Astrocyte (in vitro differentiated cells and primary cell): Measurements from ENCODE around the gene ACTRT2.

Source experiments
- CTCF ChIP-seq: IDR thresholded peaks from 2 replicates; pipeline ENCODE4 v1.5.1; 2011; ENCODE audit warnings: low read depth, mild to moderate bottlenecking, inconsistent platforms, low read length, moderate library complexity; ENCODE audit not compliant: insufficient read depth
- EZH2 ChIP-seq: IDR thresholded peaks from 2 replicates; pipeline ENCODE4 v1.6.1; 2012; ENCODE audit warnings: mild to moderate bottlenecking, low read length, inconsistent platforms; ENCODE audit not compliant: insufficient read depth

GRCh38 chr1:3053986-3054385 lies 32.7 kb downstream of the ACTRT2 start:
- no peak for TF ChIP-seq CTCF
- no peak for TF ChIP-seq EZH2
